Astrocyte (in vitro differentiated cells and primary cell): ENCODE data around the gene BRINP1.

Experiments
- CTCF ChIP-seq: IDR thresholded peaks from 2 replicates; pipeline ENCODE4 v1.5.1; 2011; ENCODE audit warnings: low read depth, mild to moderate bottlenecking, inconsistent platforms, low read length, moderate library complexity; ENCODE audit not compliant: insufficient read depth
- EZH2 ChIP-seq: IDR thresholded peaks from 2 replicates; pipeline ENCODE4 v1.6.1; 2012; ENCODE audit warnings: mild to moderate bottlenecking, low read length, inconsistent platforms; ENCODE audit not compliant: insufficient read depth

DNA sequence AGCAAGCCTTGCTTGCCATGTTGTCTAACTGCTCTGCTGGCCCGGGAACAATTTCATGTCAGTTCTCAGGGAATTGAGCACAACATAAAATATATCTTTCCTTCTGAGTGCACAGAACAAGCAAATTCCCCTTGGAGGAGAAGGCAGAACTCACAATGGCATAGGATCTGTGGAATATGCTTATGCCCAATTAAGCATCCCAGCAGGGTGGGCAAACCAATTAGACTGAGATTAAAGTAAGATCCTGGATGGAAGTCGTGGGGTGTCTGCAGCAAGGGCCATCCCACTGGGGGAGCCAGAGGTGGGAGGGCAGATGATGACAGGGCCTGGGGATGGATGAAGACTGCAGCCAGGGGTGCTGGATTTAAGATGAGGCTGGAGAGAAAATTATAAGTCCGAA, 114.1 kb downstream of the BRINP1 start:
- TF ChIP-seq CTCF, result no peak
- no peak for TF ChIP-seq EZH2
